ENCODE data around the gene SLC38A1.

SLC38A1 gene

DNA sequence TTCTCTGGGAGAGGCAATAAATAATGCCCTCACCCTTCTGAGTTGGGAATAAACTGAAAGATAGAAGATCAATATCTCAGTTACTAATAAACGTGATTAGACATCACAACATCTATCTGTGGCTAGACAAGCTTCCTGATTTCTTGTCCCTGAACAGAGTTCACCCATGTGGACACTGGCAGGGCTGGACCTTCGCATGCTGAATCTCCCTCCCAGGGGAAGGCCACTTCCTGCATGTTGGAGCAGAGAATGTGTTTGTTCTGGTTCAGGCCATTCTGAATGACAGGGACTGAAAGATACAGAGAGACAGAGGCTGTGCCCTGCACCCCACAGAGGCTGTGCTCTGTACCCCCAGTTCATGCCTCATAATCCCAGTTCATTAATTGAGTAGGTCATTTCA lies 132.6 kb downstream of the SLC38A1 start:
- no peak for TF ChIP-seq CTCF (IDR thresholded peaks at IDR 0.05; ENCODE audit: insufficient read depth, low read length, poor library complexity, severe bottlenecking)
- H3K27me3 ChIP-seq (replicated peaks; ENCODE audit: control insufficient read depth, insufficient read depth, low read length), result no peaks in the 10 kb centered on the region
- no peaks in the 10 kb centered on the region for H3K36me3 ChIP-seq (ENCODE audit: control insufficient read depth, insufficient read depth, low read length)
- H3K4me3 ChIP-seq (replicated peaks; ENCODE audit: low read depth, low read length), result no peak overlapping the region
- DNase-seq (ENCODE audit: extremely low read depth, insufficient read length), result no peak

GRCh38 chr12:46135750-46136149 lies 133.1 kb downstream of the SLC38A1 start:
- Histone ChIP-seq H3K36me3 (ENCODE audit: control insufficient read depth, insufficient read depth, low read length) (no peaks in the 10 kb centered on the region), H3K4me3 (replicated peaks; ENCODE audit: low read depth, low read length) (no peak overlapping the region), H3K27me3 (replicated peaks; ENCODE audit: control insufficient read depth, insufficient read depth, low read length) (no peaks in the 10 kb centered on the region)
- no peak for TF ChIP-seq CTCF (IDR thresholded peaks at IDR 0.05; ENCODE audit: insufficient read depth, low read length, poor library complexity, severe bottlenecking)
- no peak for DNase-seq (ENCODE audit: extremely low read depth, insufficient read length)

DNA sequence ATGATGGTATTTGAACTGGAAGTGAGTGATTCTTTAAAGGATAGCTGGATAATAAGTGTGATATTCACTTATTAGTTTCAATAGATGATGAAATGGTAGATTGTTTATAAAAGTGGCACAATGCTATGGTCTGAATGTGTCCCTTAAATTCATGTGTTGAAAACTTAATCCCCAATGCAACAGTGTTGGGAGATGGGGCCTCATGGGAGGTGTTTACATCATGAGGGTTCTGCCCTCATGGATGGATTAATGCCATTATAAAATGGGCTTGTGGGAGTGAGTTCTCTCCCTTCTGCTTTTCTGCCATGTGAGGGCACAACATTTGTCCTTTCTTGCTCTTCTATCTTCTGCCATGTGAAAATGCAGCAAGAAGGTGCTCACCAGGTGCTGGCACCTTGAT lies 134.0 kb downstream of the SLC38A1 start:
- no peak for TF ChIP-seq CTCF (IDR thresholded peaks at IDR 0.05; ENCODE audit: insufficient read depth, low read length, poor library complexity, severe bottlenecking)
- no peak for DNase-seq (ENCODE audit: extremely low read depth, insufficient read length)
- H3K36me3 ChIP-seq (ENCODE audit: control insufficient read depth, insufficient read depth, low read length), result no peaks in the 10 kb centered on the region
- H3K27me3 ChIP-seq (replicated peaks; ENCODE audit: control insufficient read depth, insufficient read depth, low read length), result no peaks in the 10 kb centered on the region
- H3K4me3 ChIP-seq (replicated peaks; ENCODE audit: low read depth, low read length), result no peak overlapping the region

DNA sequence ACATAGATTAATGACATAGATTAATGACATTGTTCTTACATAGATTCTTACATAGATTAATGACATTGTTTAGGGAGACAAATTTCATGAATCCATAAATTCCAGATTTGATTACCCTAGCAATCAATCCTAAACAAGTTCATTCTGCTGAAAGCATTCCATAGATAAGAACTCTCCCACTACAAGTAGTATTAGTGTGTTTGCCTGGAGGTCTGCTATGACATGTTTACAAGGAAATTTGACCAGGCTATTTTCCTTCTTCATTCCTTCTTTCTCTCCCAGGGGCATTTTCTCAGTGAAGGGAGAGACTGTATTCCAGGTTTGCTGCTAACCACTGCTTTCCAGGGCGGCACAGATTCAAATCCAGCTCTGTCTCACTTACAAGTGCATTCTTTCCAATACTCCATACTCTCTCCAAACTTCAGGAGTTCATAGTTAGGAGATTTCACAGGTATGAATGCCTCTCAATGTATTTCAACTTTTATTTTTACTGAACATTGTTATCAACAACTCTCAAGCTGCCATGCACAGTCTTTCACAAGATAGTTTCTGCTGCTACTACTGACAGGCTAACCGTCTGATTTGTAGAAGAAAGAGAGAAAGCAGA lies 134.5 kb downstream of the SLC38A1 start:
- Histone ChIP-seq H3K4me3 (replicated peaks; ENCODE audit: low read depth, low read length) (no peak overlapping the region), H3K36me3 (ENCODE audit: control insufficient read depth, insufficient read depth, low read length) (no peaks in the 10 kb centered on the region), H3K27me3 (replicated peaks; ENCODE audit: control insufficient read depth, insufficient read depth, low read length) (no peaks in the 10 kb centered on the region)
- no peak for TF ChIP-seq CTCF (IDR thresholded peaks at IDR 0.05; ENCODE audit: insufficient read depth, low read length, poor library complexity, severe bottlenecking)
- DNase-seq (ENCODE audit: extremely low read depth, insufficient read length), result no peak

DNA sequence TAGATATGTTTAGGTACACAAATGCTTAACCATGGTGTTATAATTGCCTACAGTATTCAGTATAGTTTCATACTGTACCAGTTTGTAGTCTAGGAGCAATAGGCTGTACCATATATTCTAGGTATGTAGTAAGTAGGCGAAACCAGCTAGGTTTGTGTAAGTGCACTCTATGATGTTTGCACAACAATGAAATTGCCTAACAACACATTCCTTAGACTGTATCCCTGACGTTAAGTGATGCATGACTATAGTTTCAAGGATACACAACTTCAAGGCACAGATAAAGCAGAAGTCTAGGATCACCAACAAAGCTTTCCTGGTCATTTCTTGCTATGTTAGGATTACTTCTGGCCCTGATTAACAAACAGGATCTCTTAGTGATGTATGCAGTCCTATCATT lies 135.1 kb downstream of the SLC38A1 start:
- no peaks in the 10 kb centered on the region for H3K36me3 ChIP-seq (ENCODE audit: control insufficient read depth, insufficient read depth, low read length)
- no peak for DNase-seq (ENCODE audit: extremely low read depth, insufficient read length)
- TF ChIP-seq CTCF (IDR thresholded peaks at IDR 0.05; ENCODE audit: insufficient read depth, low read length, poor library complexity, severe bottlenecking), result no peak
- no peaks in the 10 kb centered on the region for H3K27me3 ChIP-seq (replicated peaks; ENCODE audit: control insufficient read depth, insufficient read depth, low read length)
- H3K4me3 ChIP-seq (replicated peaks; ENCODE audit: low read depth, low read length), result no peak overlapping the region

All from GM06990 (cell line).